Omental fat pad (tissue), 4 donors: ENCODE results near the gene ARL6IP4. TPM values are rescaled to one million over a fixed set of nuclear protein-coding genes. Genes with fewer than 3 reads are reported as not detected.

ENCODE experiments used
- ATAC-seq: fragments of 150-250 bp; one replicate; pipeline ENCODE4 v1.9.1; 2016; ENCODE audit warnings: mild to moderate bottlenecking, moderate library complexity; ENCODE audit not compliant: low FRiP score
- DNase-seq: peaks from one replicate; pipeline ENCODE4 v3.0.0-alpha.2; 2019; ENCODE audit warnings: low spot score
- CTCF ChIP-seq, 3 donors: fragments of 450-650 bp; IDR thresholded peaks; one replicate each; pipeline ENCODE4 v1.5.1; 2016 to 2017; ENCODE audit warnings: antibody characterized with exemption in 3 of 3, mild to moderate bottlenecking in 3 of 3, moderate library complexity in 2 of 3
- total RNA-seq, 4 donors: library from RNA; depleted of rRNA; stranded (reverse); fragments of >200 nt; gene quantifications; one replicate each; pipeline ENCODE4 v1.1.0, GENCODE V29; 2016

The ARL6IP4 gene
- total RNA-seq, 4 donors from 2014 or later = 146 to 241 (median 189) TPM

DNA sequence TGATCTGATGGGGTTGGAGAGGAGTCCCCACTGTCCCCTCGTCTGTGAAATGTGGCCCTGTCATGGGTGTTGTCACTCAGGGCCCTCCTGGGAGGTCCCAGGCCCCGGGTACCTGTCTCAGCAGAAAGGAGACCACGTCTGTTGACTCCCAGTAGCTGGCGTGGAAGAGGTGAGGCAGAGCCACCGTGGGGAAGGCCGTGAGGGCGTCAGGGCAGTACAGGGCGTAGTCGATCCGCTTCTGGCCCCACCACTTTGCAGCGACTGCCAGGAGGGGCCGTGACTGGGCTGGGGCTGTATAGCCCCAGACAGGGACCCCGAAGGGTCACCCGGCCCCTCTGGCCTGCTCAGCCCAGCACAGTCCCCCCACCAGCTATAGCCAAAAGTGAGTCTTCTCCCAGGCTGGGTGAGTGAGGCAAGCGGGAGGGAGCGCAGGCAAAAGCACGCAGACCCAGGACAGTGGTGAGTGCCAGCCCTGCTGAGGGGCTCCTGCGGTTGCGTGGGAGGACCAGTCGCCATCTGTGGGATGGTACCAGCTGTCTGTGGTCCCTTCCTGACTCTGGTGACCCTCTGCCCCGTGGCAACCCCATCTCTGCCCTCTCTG is 8.2 kb downstream of the ARL6IP4 start:
- no peak for ATAC-seq
- no peak for TF ChIP-seq CTCF (IDR thresholded peaks at IDR 0.05)

GRCh38 chr12:122989225-122989839 is 8.9 kb downstream of the ARL6IP4 start:
- DNase-seq (no peak), ATAC-seq (no peak)
- no peak for TF ChIP-seq CTCF (IDR thresholded peaks at IDR 0.05)

More for the DNA sequence above, 8.2 kb downstream of the ARL6IP4 start:
- no peak for DNase-seq

DNA sequence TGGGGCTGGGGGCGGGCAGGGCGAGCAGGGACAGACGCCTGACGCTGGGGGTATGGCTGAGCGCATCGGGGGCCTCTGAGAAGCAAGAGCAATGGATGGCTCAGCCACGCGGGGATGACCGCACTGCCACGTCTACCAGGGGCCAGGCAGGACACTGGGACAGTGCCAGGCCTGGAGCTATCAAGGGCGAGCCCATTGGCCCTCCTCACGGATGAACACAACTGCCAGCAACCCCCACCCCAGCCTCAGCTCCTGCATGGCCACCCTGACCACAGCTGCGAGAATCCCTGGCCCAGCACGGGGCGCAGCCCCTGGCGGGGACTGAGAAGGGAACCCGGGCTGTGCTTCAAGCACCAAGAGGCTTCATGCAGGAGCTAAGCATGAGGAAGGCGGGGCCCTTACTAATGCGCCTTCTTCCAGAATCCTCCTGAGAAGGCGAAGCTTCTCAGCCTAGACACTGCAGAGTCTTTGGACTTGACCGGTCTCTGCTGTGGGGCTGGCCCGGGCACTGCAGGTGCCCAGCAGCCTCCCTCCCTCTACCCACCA is 9.5 kb downstream of the ARL6IP4 start:
- ATAC-seq = no peak
- no peak for TF ChIP-seq CTCF (IDR thresholded peaks at IDR 0.05)
- no peak for DNase-seq

GRCh38 chr12:122990561-122990960 is 10.1 kb downstream of the ARL6IP4 start:
- ATAC-seq = no peak
- TF ChIP-seq CTCF (IDR thresholded peaks at IDR 0.05) = no peak
- DNase-seq = no peak

GRCh38 chr12:122990961-122991622 is 10.6 kb downstream of the ARL6IP4 start:
- TF ChIP-seq CTCF (IDR thresholded peaks at IDR 0.05) = no peak
- no peak for DNase-seq
- ATAC-seq = no peak

GRCh38 chr12:122991623-122992275 is 11.3 kb downstream of the ARL6IP4 start:
- DNase-seq = no peak
- no peak for TF ChIP-seq CTCF (IDR thresholded peaks at IDR 0.05)

More at GRCh38 chr12:122991623-122992275, 11.3 kb downstream of the ARL6IP4 start:
- no peak for ATAC-seq
